VCaP (cell line): ENCODE measurements around the gene LRIG2.
"Not testable (repeated sequence)": the region's sequence is repeated elsewhere in the genome, so short reads cannot be mapped to it uniquely, and the experiment has no call there.

Source experiments
- H3K27ac ChIP-seq: fragments of 450-650 bp; 2 replicates; pipeline ENCODE4 v1.5.1; 2017
- TF ChIP-seq, protein P1 (sequence below): fragments of 450-650 bp; conservative IDR thresholded peaks from 2 replicates; pipeline ENCODE4 v1.5.1; 2017; ENCODE audit warnings: mild to moderate bottlenecking, moderate library complexity

The LRIG2 gene

DNA sequence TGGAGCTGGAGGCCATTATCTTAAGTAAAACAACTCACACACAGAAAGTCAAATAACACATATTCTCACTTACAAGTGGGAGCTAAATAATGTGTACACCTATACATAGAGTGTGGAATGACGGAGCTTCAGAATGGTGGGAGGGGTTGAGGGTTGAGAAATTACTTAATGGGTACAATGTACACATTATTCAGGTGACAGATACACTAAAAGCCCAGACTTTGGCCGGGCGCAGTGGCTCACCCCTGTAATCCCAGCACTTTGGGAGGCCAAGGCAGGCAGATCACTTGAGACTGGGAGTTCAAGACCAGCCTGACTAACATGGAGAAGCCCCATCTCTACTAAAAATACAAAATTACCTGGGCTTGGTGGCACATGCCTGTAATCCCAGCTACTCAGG lies 24.9 kb upstream of the LRIG2 start:
- no peak overlapping the region for H3K27ac ChIP-seq
- TF ChIP-seq, protein P1, sequence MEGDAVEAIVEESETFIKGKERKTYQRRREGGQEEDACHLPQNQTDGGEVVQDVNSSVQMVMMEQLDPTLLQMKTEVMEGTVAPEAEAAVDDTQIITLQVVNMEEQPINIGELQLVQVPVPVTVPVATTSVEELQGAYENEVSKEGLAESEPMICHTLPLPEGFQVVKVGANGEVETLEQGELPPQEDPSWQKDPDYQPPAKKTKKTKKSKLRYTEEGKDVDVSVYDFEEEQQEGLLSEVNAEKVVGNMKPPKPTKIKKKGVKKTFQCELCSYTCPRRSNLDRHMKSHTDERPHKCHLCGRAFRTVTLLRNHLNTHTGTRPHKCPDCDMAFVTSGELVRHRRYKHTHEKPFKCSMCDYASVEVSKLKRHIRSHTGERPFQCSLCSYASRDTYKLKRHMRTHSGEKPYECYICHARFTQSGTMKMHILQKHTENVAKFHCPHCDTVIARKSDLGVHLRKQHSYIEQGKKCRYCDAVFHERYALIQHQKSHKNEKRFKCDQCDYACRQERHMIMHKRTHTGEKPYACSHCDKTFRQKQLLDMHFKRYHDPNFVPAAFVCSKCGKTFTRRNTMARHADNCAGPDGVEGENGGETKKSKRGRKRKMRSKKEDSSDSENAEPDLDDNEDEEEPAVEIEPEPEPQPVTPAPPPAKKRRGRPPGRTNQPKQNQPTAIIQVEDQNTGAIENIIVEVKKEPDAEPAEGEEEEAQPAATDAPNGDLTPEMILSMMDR, result no peak

DNA sequence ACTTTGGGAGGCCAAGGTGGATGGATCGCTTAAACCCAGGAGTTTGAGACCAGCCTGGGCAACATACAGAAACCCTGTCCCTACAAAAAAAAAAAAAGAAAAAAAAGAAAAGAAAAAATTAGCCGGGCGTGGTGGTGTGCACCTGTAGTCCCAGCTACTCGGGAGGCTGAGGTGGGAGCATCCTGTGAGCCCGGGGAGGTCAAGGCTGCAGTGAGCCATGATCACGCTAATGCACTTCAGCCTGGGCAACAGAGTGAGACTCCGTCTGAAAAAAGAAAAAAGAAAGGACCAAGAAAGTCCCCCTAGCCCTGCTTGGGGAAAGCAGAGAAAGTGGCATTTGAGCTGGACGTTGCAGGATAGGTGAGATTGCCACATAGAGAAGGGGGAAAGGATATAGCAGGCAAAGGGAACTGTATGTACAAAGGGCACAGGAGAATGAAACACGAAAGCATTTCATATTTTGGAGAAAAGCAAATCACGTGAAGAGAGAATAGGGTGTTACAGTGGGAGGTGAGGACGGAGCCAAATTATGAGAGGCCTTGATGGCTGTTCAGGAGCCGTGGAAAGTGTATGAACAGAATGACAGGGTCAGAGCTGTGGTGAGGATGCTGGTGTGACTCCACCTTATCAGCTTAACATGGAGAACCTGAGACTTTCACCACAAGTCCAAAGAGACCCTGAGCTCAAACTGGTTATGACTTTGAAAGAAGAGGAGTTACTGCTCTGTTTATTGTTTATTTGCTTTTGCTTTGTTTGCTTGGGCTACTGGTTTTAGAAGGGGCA lies 19.5 kb upstream of the LRIG2 start:
- TF ChIP-seq, protein P1, result no peak
- H3K27ac ChIP-seq, result peak overlapping the region; percentile 92

DNA sequence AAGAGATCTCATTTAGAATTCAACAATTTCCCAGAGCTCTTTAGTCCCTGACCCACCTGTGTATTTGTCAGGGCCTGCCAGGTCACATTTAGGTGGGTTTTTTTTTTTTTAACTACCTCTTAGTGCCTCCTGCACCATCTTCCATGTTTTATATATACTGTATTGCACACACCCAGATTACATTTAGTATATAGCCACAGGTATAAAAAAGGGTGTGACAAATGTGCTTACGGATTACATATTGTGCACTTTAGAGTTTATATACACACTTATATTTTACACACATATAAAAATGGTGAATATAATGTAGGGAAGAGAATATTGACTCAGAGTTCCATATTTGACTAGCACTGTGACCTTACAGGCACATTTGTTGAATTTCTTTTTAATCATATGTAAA lies 17.4 kb upstream of the LRIG2 start:
- peak overlapping the region; percentile 92 for H3K27ac ChIP-seq
- TF ChIP-seq, protein P1, result no peak

DNA sequence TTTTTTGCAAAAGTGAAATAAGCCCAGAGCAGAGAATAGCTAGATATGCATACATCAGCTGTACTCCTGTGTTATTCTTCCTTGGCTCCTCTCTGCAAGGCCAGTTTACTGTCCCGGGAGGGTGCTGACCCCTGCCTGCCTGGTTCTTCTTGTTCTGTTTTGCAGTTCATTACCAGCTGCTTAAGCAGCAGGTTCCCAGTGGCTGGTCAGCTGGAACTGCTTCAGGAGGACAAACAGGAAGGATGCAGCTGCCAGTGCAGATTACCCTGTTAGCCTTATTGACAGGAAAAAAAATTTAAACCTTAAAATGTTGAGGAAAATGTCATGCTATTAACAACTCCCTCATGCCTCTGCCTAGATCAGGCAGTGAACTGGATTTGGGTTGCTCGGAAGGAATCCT lies 16.0 kb upstream of the LRIG2 start:
- H3K27ac ChIP-seq, result peak overlapping the region; percentile 92
- TF ChIP-seq, protein P1, result no peak

DNA sequence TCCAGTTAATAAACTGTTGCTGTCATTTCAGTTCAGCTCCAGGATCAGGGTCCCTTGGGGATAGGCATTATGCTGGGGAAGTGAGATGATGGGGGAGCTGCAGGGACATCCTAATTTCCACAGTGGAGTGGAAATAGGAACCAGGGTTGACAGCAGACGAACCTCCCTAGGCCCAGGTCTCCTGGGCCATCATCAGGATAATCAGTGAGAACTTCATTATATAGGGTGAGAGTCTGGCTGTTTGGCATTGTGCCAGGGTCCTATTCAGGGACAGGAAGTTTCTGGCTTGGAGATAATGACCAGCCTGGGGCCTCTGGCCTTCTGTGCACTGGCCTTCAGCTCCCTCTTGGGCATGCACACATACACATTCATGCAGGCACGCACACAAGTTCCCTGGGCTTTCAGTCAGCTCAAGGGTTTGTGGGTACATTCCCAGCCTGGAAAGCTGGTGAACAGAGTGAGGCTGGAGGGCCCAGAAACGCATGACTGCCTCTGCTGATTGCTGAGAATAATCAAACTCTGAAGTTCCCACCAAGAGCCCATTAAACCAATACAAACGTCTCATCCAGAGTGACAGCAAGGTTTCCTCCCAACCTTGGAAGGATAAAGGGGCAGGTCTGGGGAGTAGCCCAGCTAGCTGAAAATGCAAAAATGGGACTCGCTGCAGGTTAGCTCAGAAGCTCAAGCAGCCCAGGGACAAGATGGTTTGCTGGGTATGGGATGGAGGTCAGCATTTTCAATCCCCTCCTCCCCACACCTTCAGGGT lies 13.9 kb upstream of the LRIG2 start:
- TF ChIP-seq, protein P1, result no peak
- H3K27ac ChIP-seq, result peak overlapping the region; percentile 92

DNA sequence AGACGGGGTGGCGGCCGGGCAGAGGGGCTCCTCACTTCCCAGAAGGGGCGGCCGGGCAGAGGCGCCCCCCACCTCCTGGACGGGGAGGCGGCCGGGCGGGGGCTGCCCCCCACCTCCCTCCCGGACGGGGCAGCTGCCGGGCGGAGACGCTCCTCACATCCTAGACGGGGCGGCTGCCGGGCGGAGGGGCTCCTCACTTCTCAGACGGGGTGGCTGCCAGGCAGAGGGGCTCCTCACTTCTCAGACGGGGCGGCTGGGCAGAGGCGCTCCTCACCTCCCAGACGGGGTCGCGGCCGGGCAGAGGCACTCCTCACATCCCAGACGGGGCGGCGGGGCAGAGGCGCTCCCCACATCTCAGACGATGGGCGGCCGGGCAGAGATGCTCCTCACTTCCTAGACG lies 9.5 kb upstream of the LRIG2 start:
- not testable (repeated sequence) for H3K27ac ChIP-seq

DNA sequence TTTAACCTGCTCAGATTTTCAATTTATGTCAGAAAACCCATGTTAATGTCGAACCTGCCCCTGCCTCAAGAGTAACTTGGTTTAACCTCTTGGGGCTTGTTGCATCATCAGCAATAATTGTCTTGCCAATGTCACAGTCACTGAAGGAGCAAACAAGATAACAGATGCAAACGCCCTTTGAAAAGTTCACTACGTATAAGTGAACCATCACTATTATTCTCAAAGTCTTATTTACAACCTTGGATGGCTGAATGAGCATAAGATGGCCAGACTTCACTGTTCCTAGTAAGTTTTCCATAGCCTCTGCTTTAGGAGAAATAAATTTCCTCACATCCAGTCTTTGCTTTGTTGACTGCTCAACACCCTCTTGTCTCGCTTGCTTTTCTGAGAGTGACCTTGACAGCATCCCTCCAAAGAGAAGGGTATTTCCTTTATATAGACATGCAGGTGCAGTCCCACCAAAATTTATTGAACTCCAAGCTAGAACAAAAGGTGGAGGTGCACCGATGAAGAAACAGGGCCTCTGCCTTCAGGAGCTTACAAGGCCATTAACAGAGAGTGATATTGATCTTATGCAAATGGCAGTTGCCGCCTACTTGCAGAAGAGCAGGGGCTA lies 749 bp upstream of the LRIG2 start:
- TF ChIP-seq, protein P1, result no peak
- peak overlapping the region; percentile 91 for H3K27ac ChIP-seq
